Measurements from ENCODE around the gene IGSF11.

Gene IGSF11

DNA sequence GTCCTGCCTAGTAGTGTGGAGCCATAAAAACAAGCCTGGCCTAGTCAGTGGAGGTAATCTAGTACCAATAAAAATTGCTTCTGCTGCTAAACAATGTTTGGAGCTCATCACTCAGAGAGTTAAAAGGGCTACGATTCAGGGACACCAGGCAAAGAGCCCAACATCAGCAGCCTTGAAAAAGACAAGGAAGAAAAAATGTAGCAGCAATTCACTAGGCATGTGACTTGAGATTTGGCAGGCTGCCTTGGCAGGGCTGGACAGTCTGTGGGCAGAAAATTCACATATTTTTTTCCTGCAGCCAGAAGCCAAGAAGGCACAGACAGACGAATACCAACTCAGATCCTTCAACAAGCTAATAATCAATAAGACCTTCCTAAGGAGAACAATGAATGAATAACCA is 47.2 kb downstream of the IGSF11 start:
- no peak for DNase-seq (ENCODE audit: extremely low spot score)
- POLR2A ChIA-PET: no interaction called here
- TF ChIP-seq BHLHE40 (IDR thresholded peaks at IDR 0.05; ENCODE audit: borderline replicate concordance) (no peak), ELF4 (IDR thresholded peaks at IDR 0.05) (no peak), SUZ12 (IDR thresholded peaks at IDR 0.05) (no peak), ZNF384 (IDR thresholded peaks at IDR 0.05) (no peak), NFRKB (IDR thresholded peaks at IDR 0.05) (no peak), FOXK2 (IDR thresholded peaks at IDR 0.05) (no peak), FOXA1 (IDR thresholded peaks at IDR 0.05) (no peak), CTBP1 (IDR thresholded peaks at IDR 0.05; ENCODE audit: borderline replicate concordance) (no peak), ARNT (IDR thresholded peaks at IDR 0.05) (no peak), TARDBP (IDR thresholded peaks at IDR 0.05) (no peak), SP1 (IDR thresholded peaks at IDR 0.05) (no peak), LEF1 (IDR thresholded peaks at IDR 0.05; ENCODE audit: borderline replicate concordance) (no peak), L3MBTL2 (conservative IDR thresholded peaks at IDR 0.05) (no peak), FOXM1 (IDR thresholded peaks at IDR 0.05; ENCODE audit: borderline replicate concordance) (no peak), HDGF (IDR thresholded peaks at IDR 0.05; ENCODE audit: borderline replicate concordance) (no peak)
- TF ChIP-seq, protein P1, sequence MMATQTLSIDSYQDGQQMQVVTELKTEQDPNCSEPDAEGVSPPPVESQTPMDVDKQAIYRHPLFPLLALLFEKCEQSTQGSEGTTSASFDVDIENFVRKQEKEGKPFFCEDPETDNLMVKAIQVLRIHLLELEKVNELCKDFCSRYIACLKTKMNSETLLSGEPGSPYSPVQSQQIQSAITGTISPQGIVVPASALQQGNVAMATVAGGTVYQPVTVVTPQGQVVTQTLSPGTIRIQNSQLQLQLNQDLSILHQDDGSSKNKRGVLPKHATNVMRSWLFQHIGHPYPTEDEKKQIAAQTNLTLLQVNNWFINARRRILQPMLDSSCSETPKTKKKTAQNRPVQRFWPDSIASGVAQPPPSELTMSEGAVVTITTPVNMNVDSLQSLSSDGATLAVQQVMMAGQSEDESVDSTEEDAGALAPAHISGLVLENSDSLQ (IDR thresholded peaks at IDR 0.05): no peak
- CTCF ChIA-PET: no interaction called here

DNA sequence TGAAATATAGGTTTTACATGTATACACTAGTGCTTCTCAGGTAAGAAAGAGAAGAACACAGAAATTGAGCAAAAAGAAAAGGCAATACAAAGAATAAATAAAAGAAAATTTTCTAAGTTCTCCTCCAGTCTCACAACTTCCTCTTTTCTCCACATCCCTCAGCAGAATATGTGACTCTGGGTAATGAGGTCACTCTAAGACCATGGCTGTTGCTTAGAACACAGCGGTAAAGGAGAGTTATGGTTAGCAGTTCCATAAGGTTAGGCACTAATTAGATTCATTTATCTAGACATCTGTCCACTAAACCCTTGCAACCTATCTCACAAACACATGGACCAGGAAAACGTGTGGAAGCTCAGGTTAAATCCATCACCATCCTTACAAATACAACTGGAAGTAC is 47.9 kb downstream of the IGSF11 start:
- CTCF ChIA-PET: no interaction called here
- TF ChIP-seq HDGF (IDR thresholded peaks at IDR 0.05; ENCODE audit: borderline replicate concordance): no peak
- no peak for TF ChIP-seq SP1 (IDR thresholded peaks at IDR 0.05)
- TF ChIP-seq NFRKB (IDR thresholded peaks at IDR 0.05): no peak
- no peak for TF ChIP-seq FOXA1 (IDR thresholded peaks at IDR 0.05)
- TF ChIP-seq CTBP1 (IDR thresholded peaks at IDR 0.05; ENCODE audit: borderline replicate concordance): no peak
- no peak for TF ChIP-seq ELF4 (IDR thresholded peaks at IDR 0.05)
- TF ChIP-seq ARNT (IDR thresholded peaks at IDR 0.05): no peak
- TF ChIP-seq FOXK2 (IDR thresholded peaks at IDR 0.05): no peak
- DNase-seq (ENCODE audit: extremely low spot score): no peak
- POLR2A ChIA-PET: no interaction called here

DNA sequence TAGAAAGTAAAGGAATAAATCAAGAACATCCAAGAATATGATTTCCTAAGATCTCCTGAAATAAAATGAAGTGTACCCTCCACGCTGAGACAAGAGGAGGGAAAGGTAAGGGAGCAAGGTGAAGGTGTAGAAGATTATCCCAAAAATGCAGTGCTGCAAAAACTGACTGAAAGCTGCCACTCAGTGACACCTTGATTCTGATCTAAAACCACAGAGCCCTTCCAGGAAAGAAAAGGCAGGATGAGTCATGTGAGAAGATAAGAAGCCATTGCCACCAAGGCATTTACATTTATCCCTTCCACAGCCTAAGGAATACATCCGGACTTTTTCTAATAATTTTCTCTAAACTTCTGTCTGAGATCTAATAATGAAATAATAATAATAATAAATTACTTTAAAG is 49.9 kb downstream of the IGSF11 start:
- CTCF ChIA-PET: no interaction called here
- POLR2A ChIA-PET: no interaction called here
- TF ChIP-seq L3MBTL2 (conservative IDR thresholded peaks at IDR 0.05): no peak
- no peak for TF ChIP-seq SP1 (IDR thresholded peaks at IDR 0.05)
- no peak for TF ChIP-seq HDGF (IDR thresholded peaks at IDR 0.05; ENCODE audit: borderline replicate concordance)
- no peak for TF ChIP-seq FOXA1 (IDR thresholded peaks at IDR 0.05)
- TF ChIP-seq ELF4 (IDR thresholded peaks at IDR 0.05): no peak
- no peak for TF ChIP-seq ARNT (IDR thresholded peaks at IDR 0.05)
- TF ChIP-seq LEF1 (IDR thresholded peaks at IDR 0.05; ENCODE audit: borderline replicate concordance): no peak
- TF ChIP-seq, protein P1 (IDR thresholded peaks at IDR 0.05): no peak
- TF ChIP-seq NFRKB (IDR thresholded peaks at IDR 0.05): no peak
- TF ChIP-seq FOXK2 (IDR thresholded peaks at IDR 0.05): no peak
- no peak for TF ChIP-seq TARDBP (IDR thresholded peaks at IDR 0.05)
- no peak for TF ChIP-seq BHLHE40 (IDR thresholded peaks at IDR 0.05; ENCODE audit: borderline replicate concordance)
- TF ChIP-seq FOXM1 (IDR thresholded peaks at IDR 0.05; ENCODE audit: borderline replicate concordance): no peak
- no peak for TF ChIP-seq CTBP1 (IDR thresholded peaks at IDR 0.05; ENCODE audit: borderline replicate concordance)
- no peak for TF ChIP-seq ZNF384 (IDR thresholded peaks at IDR 0.05)
- no peak for TF ChIP-seq SUZ12 (IDR thresholded peaks at IDR 0.05)
- no peak for DNase-seq (ENCODE audit: extremely low spot score)

DNA sequence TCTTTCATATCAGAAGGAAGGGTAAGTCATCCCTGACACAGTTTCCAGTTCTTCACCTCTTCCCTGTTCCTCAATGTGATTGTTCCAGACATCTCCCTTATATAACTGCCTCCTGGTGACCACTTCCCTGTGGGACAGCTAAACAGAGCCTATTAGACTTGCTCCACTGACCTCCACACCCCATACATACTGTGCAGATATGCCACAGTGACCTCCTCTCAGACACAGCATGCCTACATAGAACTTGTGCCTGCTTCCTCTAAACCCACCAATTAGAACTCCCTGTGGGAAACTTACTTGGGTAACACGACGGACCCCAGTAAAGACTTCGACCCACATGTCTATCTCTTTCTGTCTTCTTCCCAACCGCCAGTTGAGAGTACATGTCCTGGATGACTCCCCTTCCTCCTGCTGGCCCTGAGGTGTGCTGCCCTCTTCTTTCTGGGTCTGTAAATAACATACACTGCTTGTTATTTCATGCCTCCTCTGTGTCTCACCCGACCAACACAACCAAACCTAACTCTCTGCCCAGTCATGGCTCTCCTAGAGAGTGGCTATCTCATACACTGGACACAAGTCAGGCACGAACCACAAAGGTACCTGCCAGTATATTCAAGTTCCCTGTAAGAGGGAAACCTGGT is 53.0 kb downstream of the IGSF11 start:
- ChIA-PET POLR2A (no interaction called here), CTCF (no interaction called here)
- no peak for TF ChIP-seq ARNT (IDR thresholded peaks at IDR 0.05)
- no peak for TF ChIP-seq BHLHE40 (IDR thresholded peaks at IDR 0.05; ENCODE audit: borderline replicate concordance)
- no peak for TF ChIP-seq FOXA1 (IDR thresholded peaks at IDR 0.05)
- TF ChIP-seq SP1 (IDR thresholded peaks at IDR 0.05): no peak
- no peak for TF ChIP-seq CTBP1 (IDR thresholded peaks at IDR 0.05; ENCODE audit: borderline replicate concordance)

DNA sequence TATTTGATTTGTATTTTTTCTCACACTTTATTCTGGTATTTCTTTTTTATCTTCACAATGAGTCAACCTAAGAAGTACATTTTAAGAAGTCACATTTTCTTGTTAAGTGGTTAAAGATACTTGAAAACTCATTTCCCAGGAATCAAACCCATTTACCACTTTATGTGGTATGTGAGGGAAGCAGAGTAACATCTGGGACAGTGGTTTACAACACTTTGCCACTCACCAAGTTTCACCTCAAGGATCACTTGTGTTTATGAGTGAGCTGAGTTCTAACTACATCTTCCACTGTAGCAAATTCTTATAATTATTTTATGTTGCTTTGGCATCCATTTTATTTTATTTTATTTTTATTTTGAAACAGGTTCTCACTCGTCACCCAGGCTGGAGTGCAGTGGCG is 53.8 kb downstream of the IGSF11 start:
- ChIA-PET POLR2A (no interaction called here), CTCF (no interaction called here)
- TF ChIP-seq ELF4 (IDR thresholded peaks at IDR 0.05) (no peak), FOXA1 (IDR thresholded peaks at IDR 0.05) (no peak), L3MBTL2 (conservative IDR thresholded peaks at IDR 0.05) (no peak), LEF1 (IDR thresholded peaks at IDR 0.05; ENCODE audit: borderline replicate concordance) (no peak), SP1 (IDR thresholded peaks at IDR 0.05) (no peak), NFRKB (IDR thresholded peaks at IDR 0.05) (no peak), BHLHE40 (IDR thresholded peaks at IDR 0.05; ENCODE audit: borderline replicate concordance) (no peak), ARNT (IDR thresholded peaks at IDR 0.05) (no peak), HDGF (IDR thresholded peaks at IDR 0.05; ENCODE audit: borderline replicate concordance) (no peak), TARDBP (IDR thresholded peaks at IDR 0.05) (no peak)
- TF ChIP-seq, protein P1 (IDR thresholded peaks at IDR 0.05): no peak
- no peak for DNase-seq (ENCODE audit: extremely low spot score)

More for the DNA sequence above, 53.0 kb downstream of the IGSF11 start:
- DNase-seq (ENCODE audit: extremely low spot score): no peak

DNA sequence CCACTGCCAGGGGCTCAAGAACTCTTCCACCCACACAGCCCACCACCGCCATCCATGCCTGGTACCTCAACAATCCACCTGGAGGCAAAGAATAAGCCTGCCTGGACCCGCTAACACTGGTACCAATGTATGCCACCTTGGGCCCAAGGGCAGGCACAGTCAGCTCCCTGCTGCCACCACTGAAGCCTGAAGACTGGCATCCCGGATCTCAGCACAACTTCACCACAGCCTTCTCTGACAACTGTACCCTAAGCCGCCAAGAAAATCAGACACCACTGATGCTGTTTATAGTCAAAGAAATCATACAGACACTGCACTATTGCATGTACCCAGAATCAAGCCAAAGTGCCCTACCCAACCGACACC is 56.3 kb downstream of the IGSF11 start:
- no peak for DNase-seq (ENCODE audit: extremely low spot score)
- CTCF ChIA-PET: no interaction called here
- POLR2A ChIA-PET: no interaction called here
- TF ChIP-seq FOXK2 (IDR thresholded peaks at IDR 0.05) (no peak), FOXA1 (IDR thresholded peaks at IDR 0.05) (no peak), SUZ12 (IDR thresholded peaks at IDR 0.05) (no peak), HDGF (IDR thresholded peaks at IDR 0.05; ENCODE audit: borderline replicate concordance) (no peak), ELF4 (IDR thresholded peaks at IDR 0.05) (no peak), BHLHE40 (IDR thresholded peaks at IDR 0.05; ENCODE audit: borderline replicate concordance) (no peak), ZNF384 (IDR thresholded peaks at IDR 0.05) (no peak), ARNT (IDR thresholded peaks at IDR 0.05) (no peak), SP1 (IDR thresholded peaks at IDR 0.05) (no peak), L3MBTL2 (conservative IDR thresholded peaks at IDR 0.05) (no peak)
